Amniotic epithelial cell (primary cell): ENCODE measurements around the gene PRKG1.

Experiments used
- DNase-seq: peaks from one replicate; pipeline ENCODE4 v3.0.0-alpha.2; 2010; ENCODE audit warnings: low read depth

Gene PRKG1

DNA sequence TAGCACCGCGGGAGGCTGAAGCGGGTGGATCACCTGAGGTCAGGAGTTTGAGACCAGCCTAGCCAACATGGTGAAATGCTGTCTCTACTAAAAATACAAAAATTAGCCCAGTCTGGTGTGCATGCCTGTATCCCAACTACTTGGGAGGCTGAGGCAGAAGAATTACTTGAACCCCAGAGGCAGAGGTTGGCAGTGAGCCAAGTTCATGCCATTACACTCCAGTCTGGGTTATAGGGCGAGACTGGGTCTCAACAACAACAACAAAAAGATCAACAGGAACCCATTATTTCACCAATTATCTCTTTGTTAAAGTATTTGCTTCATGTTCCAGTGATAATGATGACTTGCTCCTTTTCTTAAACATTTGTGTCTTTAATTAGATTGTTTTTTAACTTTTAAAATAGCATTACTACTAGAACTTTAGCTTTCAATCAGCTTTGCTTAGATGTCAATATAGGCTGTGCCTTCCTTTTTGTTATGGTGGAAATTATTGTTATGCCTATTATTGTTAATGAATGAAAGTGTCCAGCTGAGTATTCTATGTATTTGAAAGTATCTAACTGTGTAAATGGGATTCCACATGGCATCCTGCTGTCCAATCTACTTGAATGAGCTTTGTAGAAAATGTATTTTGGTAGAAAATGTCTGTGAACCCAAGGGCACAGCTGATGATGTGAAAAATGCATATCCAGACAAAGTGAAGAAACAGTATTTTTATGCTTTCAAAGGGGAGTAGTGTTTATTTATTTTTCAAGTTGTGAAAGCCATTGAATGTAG lies 686.8 kb downstream of the PRKG1 start:
- no peak for DNase-seq

DNA sequence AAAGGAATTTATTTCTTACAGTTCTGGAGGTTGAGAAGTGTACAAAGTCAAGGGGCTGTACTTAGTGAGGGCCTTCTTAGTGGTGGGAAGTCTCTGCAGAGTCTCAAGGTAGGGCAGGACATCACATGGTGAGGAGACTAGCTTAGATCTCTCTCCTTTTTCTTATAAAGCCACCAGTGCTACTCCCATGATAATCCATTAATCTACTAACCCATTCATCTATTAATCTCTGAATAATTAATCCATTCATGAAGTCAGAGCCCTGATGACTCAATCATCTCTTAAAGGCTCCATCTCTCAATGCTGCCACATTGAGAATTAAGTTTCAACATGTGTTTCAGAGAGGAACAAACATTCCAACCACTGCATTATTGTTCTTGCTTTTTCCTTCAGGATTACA lies 689.5 kb downstream of the PRKG1 start:
- peak; percentile 2 for DNase-seq

DNA sequence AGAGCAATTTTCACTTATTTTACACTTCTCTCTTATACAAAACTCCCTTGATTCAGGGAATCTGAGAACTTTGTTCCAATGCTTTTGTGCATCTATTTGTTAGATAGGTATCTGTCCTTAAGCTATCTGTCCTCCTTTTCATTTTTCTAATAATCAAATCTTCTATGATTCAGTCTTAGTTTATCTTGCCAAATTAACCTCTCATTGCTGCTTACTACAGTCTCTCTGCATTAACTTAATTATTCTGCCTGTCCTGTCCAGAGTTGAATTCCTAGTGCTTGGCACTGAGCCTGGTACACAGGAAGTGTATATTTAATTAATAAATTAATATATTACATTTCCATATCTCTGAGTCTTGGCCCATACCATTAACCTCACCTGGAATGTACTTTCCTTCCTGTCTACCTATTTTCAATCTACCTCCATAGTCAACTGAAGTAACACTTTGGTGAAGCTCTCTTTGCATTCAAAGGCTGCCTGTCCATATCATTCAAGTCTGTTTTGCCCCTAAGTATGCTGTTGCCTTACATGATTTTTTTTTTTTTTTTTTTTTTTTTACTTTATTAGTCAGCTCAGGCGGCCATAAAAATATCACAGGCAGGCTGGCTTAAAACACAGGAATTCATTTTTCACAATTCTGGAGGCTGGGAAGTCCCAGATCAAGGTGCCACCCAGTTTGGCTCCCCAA lies 691.1 kb downstream of the PRKG1 start:
- DNase-seq = no peak

DNA sequence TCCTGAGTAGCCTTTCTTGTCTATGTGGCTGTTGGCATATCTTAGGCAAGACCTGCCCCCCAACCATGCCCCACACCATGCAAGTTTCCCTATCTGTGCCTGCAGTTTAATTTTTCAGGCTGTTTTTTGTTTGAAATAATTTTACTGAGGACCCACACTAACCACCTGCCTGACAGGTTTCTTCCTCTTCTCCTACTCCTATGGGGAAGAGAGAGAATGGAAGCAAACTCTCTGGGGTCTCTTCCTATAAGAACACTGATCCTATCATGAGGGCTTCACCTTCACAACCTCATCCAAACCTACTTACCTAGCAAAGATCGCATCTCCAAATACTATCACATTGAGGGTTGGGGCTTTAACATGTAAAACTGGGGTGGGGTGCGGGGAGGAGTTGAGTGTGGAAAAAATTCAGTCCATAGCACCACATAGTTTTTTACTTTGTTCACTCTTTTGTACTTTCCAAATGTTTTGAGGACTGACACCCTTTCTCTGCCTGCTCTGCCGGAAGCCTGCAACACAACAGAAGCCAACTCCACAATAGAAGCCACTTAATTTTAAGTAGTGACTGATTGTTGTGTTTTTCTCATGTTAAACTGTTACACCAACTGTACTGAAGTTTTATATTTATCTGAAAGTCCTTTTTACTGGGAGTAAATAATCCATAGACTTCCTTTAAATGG lies 692.3 kb downstream of the PRKG1 start:
- no peak for DNase-seq

DNA sequence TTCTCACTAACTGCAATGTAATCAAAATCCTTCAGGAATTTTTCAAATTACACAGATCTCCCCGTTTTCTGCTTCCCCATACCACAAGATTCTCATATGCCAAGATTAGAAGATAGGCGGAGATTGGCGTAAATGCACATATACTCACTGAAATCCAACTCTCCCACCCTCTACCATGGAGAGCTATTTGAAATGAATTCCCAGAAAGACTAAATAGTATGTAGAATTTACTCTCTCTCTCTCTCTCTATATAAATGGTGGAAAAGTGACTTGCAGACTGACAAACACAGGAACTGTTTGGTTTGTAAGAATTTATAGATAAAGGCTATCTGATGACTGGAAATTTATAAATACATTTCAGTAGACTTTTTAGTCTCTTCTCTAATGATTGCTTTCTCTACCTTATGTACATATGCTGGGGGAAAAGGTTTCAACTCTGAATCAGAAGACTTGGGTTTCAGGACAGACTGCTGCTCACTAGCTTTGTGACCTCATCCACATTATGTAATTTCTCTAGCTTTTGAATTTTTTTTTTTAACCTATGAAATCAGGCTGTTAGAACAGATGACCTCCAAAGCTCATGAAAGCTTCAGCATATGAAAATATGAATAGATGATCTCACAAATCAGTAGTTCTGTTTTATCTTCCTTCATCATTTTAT lies 692.9 kb downstream of the PRKG1 start:
- DNase-seq = peak; percentile 9

DNA sequence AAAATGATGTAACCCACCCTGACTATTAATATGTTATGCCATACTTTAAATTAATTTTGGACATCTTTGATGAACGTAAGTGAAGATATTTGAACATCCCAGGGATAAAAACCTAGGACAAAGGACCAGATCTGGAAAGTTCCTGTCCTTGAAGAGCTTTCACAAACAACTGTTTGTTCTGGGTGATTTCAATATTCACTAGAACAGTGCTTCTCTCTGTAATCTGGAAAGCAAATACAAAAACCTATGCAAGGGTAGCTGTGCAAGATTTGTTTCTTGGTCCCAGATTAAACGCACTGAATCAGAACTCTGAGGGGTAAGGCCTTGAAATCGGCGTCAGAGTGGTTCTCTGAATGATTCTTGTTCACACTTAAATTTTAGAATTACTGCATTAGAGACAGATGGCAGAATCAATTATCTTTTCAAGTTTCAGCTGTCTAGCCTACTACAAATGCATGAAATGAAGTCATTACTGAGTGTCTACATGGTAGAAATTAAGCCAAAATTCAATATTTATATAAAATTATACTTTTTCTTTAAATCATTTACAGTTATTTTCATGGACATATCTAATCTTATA lies 694.7 kb downstream of the PRKG1 start:
- no peak for DNase-seq

DNA sequence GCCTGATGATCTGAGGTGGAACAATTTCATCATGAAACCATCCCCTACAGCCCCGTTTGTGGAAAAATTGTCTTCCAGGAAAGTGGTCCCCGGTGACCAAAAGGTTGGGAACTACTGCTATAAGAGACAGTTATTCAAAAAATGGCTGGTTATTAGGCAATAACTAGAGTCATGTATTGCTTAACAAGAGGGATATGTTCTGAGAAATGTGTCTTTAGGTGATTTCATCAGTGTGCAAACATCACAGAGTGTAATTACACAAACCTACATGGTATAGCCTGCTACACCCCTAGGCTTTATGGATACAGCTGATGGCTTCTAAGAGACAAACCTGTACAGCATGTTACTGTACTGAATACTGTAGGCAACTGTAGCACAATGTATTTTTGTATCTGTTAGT lies 696.4 kb downstream of the PRKG1 start:
- peak; percentile 51 for DNase-seq

DNA sequence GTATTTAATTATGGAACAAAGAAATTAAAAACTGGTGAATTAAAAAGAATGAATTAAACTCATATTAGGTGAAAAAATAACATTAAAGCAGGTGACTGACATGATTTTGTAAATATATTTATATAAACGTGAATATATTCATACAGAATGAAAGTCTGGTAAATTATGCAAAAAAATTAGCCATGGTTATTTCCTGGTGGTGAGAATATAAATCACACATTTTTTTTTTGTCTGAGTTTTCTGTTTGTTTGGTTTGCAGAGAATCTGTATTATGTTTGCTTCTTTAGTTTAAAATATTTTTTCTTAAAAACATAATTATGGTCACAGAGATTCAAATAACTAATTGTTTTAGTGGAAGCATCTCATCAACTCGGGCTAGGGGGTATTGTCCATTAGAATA lies 698.1 kb downstream of the PRKG1 start:
- DNase-seq = no peak

DNA sequence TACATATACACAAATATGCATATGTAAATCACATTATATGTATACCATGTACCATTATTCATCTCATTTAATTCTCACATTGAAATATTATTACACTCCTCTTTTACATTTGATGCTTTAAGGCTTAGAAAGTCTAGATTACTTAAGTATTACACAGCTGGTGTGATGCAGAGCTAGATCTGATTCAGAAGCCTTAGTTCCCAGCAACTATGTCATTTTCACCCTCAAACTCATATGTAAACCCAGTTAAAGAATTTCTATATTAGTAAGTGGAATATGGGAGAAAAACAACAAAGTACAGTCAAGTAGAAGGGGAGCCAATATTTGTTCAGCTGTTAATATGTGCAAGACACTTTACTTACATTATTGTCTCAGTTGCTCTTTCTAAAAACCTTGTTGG lies 699.4 kb downstream of the PRKG1 start:
- no peak for DNase-seq

DNA sequence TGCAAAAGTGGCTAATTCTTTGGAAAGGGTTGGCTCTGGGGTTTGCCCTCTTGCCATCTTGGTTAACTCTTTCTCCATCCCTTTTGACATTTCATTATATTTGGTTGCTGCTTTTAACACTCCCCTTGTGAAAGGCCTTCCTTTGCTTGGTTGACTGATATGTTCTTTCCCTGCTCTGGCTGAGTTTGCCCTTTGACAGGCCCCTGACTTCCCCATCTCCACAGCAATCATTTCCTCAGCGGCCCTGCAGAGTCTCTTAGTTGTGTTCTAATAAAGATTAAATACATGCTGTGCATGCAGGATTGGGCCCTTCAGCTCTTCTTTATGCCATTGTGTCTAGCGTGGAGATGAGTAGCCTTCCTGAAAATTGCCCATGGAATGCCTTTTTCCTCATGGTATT lies 709.7 kb downstream of the PRKG1 start:
- no peak for DNase-seq

DNA sequence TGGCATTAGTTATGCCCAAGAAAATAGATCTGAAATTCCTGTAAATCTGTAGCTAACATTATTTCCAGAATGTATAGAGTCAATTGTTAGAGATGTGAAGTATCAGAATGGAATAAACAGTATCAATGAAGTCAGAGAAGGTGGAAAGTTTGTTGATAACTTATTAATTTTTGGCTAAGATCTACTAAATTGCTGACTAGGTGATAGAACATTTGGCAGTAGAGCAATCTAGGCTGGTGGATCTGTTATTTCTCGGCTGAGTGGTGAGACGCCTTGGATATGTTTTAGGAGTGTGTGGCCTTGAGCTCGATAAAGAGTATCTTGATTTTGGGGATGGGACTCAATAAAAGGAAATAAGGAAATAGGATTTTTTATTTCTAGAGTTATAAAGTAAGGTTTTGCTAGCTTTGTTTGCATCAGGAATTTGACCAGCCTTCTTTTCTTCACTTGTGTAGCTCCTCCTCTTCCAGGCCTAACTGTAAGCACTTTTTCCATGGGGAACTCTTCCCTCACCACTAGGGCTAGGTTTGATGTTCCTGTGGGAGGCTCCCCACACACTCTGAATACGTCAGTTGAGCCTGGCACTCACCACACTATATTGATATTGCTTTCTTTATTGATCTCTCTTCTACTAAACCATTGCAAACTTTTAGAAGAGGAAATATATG lies 711.9 kb downstream of the PRKG1 start:
- DNase-seq = no peak

DNA sequence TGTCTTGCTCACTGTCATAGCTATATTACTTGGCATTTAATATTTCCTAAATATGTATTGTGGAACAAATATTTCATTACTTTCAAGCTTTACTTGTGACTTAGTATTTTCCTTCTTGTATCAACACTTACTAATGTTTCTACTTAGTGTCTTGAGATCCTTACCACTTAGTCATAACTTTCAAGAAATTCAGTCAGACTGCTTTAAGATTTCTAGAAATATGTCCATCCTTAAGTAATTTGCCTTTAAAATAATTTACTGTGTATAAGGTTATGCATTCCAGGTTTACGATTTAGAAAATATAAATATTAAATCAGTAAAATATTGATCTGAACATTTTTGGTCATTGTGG lies 712.4 kb downstream of the PRKG1 start:
- DNase-seq = no peak

DNA sequence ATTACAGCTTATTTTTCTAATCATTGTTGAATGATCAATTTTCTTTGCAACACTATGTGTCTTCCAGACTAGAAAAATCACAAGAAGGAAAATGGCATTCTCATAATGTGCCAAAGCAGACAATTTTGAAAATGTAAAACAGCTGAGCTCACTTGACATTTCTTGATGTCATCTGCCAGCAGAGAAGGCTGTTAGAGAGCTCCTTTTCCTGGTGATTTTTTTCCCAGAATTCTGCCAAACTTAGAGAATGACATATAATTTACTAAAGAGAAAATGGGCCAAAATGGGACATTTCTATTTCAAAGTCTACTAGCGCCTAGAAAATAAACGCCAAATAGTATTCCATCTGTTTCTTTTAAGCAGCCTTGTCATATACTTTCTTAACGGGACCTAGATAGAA lies 714.0 kb downstream of the PRKG1 start:
- DNase-seq = no peak

DNA sequence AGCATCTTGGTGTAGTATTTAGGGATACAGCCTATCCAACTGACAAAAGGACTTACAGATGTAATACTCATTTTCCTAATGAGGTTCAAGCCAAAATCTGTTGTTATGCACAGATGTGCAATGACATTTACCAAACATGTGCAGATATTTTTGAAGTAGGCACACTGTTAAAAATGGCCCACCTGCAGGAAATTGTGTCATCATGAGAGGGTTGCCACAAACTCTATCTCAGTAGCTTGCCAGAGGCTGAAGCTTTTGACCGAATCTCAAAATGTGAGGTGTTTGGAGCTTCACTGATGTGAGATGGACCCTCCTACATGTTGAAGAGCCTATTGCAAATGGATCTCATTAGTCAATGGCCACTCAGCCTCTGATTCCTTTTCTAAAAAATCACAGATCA lies 714.8 kb downstream of the PRKG1 start:
- no peak for DNase-seq

DNA sequence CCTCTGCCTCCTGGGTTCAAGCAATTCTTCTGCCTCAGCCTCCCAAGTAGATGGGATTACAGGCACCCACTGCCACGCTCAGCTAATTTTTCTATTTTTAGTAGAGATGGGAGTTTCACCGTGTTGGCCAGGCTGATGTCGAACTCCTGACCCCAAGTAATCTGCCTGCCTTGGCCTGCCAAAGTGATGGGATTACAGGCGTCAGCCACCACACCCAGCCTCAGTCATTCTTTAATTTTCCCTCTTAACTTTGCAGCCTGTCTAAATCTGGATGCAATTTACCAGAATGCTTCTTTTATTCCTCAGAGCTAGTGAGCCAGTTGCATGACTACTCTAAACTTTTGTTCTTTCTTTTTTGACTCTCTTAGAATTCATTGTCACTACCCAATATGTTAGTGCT lies 715.6 kb downstream of the PRKG1 start:
- no peak for DNase-seq

DNA sequence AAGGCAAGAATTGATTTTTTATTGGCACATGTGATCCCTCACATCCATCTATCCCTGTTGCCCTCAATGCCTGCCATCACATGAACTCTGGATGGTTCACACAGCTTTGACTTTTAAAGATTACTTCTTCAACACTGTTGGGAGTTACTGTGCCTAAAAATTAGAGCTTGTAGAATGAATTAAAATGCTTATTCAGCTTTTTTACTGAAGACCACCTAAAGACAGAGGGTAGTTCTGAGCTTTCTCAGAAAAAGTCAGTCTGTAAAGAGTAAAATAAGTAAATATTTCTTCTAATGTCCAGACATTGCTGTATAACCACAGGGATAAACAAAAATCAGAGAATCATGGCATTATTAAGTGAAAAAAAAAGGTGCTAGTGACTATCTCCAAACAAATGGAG lies 718.4 kb downstream of the PRKG1 start:
- no peak for DNase-seq

DNA sequence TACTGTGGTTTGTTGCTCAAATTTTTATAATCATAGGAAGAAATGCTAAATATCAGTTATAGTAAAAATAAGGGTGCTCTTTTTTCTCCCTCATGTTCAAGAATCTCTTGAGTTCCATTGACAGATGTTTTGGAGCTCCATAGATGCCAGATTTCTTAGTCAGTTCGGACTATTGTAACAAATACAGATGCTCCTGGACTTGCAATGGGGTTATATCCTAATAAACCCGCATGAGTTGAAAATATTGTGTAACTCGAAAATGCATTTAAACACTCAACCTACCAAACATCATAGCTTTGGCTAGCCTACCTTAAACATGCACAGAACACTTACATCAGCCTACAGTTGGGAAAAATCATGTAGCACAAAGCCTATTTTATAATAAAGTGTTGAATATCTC lies 725.8 kb downstream of the PRKG1 start:
- DNase-seq = no peak

DNA sequence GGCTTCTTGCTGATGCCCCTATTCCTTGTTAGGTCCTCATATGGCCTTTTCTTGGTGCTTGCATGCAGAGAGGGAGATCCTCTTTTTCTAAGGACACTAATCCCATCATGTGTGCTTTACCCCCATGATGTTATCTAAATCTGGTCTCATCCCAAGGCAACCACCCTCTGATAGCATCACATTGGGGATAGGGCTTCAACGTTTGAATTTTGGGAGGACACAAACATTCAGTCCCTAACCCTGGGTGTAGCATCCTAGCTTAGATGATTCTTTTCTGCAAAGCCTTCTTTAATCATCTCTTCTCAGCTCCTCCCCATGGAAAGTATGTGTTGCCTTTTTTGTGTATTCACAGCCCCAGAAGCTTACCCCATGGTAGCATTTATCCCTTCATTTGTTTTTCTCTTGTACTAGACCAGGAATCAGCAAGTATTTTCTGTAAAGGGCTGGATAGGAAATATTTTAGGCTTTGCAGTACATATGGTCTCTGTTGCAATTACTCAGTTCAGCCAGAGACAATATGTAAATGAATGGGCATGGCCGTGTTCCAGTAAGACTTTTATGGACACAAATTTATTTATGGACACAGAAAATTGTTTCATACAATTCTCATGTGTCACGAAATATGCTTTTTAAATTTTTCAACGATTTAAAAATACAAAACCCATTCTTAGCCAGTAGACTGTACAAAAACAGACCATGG lies 726.6 kb downstream of the PRKG1 start:
- DNase-seq = no peak

DNA sequence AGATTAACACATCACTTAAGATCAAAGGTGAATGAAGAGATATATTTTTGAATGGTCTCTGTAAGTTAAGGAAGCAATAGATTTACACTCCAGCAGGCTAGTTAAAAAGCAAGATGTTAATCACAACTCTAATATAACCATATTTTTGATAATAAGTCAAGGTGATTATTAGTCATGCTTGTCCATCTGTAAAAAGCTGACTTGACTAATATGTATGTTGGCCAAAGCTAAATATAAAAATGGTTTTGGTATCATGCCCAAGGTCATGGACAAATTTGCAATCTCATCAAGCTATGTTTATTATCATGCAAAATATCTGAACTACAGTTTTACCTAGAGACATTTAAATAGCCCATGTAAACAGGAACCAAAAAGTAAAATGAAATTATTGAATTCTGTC lies 727.7 kb downstream of the PRKG1 start:
- DNase-seq = no peak

DNA sequence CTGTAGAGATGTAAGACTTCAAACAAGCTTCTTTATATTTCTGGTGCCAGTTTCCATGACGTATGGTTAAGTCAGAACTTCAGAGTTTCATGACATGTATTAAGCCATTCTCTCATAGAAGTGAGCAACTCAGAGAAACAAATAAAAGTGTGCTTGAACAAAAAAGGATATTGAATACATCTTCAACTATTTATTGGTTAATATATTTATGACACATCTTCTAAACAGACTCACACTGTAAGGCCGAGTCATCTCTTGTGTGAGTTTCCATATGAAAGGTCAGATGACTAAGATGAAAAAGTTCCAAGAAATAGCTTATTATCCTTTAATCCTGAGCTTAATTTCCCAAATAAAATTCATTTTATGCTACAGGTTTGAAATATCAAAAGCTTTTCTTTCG lies 730.6 kb downstream of the PRKG1 start:
- DNase-seq = peak; percentile 8

DNA sequence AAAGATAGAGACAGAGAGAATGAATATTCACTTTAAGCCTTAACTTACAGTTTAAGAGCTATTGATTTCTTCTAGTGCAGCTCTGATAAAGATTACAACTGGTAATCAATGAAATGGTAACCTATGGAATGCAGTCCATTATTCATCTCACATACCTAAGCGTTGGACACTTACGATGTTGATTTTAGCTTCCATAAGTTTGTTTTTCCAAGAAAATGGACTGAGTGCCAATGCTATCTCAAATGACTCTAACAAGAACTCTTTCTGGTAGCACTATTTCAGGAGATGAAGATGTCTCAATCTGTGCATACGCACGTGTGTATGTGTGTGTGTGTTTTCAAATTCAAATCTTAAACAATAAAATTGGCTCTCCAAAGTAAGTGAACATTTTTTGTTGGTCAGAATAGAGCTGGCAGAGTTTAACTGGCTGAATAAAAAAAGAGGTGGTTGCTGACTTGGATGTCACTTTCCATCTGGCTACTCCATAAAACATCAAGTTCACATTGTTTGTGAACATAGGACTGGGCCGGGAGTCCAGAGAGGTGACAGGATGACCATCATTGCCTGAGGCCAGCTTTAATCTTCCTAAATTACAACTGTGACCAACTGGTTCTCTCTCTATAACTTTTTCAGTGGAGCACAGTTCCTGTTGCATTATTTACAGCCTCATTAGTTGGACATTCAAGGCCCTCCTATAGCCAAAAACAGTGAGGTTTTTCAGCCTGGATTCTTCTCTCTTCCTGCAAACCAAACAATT lies 732.0 kb downstream of the PRKG1 start:
- DNase-seq = no peak
